Neural cell (in vitro differentiated cells): ENCODE data around the gene WTAP.

Experiments
- EZH2 ChIP-seq: fragments of 200-600, 300-800 bp; shearing (Covaris generic), sonication (generic); IDR thresholded peaks from 2 replicates; pipeline ENCODE4 v1.6.1; 2014; ENCODE audit warnings: antibody characterized with exemption, low read length, borderline replicate concordance, mild to moderate bottlenecking; ENCODE audit not compliant: insufficient read depth, poor library complexity, severe bottlenecking
- MXI1 ChIP-seq: fragments of 450-650 bp; conservative IDR thresholded peaks from 2 replicates; pipeline ENCODE4 v1.6.1; 2014; ENCODE audit warnings: antibody characterized with exemption, mild to moderate bottlenecking; ENCODE audit not compliant: poor library complexity, severe bottlenecking
- POLR2AphosphoS5 ChIP-seq: IDR thresholded peaks from 2 replicates; pipeline ENCODE4 v1.6.1; 2012
- RAD21 ChIP-seq: fragments of 450-650 bp; conservative IDR thresholded peaks from 2 replicates; pipeline ENCODE4 v1.6.1; 2014; ENCODE audit warnings: antibody characterized with exemption, mild to moderate bottlenecking, moderate library complexity
- SMC3 ChIP-seq: fragments of 450-650 bp; conservative IDR thresholded peaks from 2 replicates; pipeline ENCODE4 v1.6.1; 2014; ENCODE audit warnings: antibody characterized with exemption, mild to moderate bottlenecking, moderate library complexity; ENCODE audit not compliant: poor library complexity
- TAF1 ChIP-seq: IDR thresholded peaks from 2 replicates; pipeline ENCODE4 v1.6.1; 2012; ENCODE audit warnings: low read depth
- TF ChIP-seq, protein P1 (sequence below): fragments of 450-650 bp; IDR thresholded peaks from 2 replicates; pipeline ENCODE4 v1.5.1; 2014; ENCODE audit warnings: antibody characterized with exemption, mild to moderate bottlenecking, moderate library complexity; ENCODE audit not compliant: poor library complexity, severe bottlenecking

DNA sequence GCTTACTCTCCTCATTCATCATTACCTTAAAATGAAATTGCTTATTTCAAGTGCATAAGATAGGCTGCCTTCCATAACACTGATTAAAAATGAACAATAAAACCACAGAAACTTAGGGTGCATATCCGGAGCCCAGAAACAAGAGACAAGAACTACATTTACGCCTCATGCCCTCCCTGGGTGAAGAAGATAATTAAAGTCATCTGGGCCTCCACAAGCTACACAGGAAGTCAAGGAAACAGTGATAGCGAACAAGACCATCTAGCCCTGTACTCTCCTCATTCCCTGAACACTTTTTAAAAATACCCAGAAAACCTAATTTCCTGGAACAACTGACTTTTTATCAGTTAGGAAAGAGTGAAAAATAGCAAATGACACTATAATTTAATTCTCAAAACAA, 40.6 kb upstream of the WTAP start:
- TF ChIP-seq, protein P1, sequence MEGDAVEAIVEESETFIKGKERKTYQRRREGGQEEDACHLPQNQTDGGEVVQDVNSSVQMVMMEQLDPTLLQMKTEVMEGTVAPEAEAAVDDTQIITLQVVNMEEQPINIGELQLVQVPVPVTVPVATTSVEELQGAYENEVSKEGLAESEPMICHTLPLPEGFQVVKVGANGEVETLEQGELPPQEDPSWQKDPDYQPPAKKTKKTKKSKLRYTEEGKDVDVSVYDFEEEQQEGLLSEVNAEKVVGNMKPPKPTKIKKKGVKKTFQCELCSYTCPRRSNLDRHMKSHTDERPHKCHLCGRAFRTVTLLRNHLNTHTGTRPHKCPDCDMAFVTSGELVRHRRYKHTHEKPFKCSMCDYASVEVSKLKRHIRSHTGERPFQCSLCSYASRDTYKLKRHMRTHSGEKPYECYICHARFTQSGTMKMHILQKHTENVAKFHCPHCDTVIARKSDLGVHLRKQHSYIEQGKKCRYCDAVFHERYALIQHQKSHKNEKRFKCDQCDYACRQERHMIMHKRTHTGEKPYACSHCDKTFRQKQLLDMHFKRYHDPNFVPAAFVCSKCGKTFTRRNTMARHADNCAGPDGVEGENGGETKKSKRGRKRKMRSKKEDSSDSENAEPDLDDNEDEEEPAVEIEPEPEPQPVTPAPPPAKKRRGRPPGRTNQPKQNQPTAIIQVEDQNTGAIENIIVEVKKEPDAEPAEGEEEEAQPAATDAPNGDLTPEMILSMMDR = no peak
- no peak for TF ChIP-seq RAD21
- TF ChIP-seq MXI1 = no peak
- TF ChIP-seq EZH2 = no peak
- TF ChIP-seq SMC3 = no peak
- TF ChIP-seq POLR2AphosphoS5 = no peak
- TF ChIP-seq TAF1 = no peak
